Endothelial cell of umbilical vein (primary cell): ENCODE measurements around the gene HAND2.

Experiments
- JUN ChIP-seq: IDR thresholded peaks from 2 replicates; pipeline ENCODE4 v1.6.1; 2011; ENCODE audit warnings: borderline replicate concordance, low read depth; ENCODE audit not compliant: insufficient read length, insufficient read depth
- POLR2A ChIP-seq: IDR thresholded peaks from 2 replicates; pipeline ENCODE4 v1.6.1; 2012; ENCODE audit warnings: low read depth, mild to moderate bottlenecking, control low read depth, low read length
- TF ChIP-seq, protein P1 (sequence below), 2 donors: IDR thresholded peaks; 1 replicate in 1 of 2; 2 replicates in 1 of 2; pipeline ENCODE4 v1.5.1; 2011; ENCODE audit warnings: low read length in 2 of 2, mild to moderate bottlenecking in 2 of 2, moderate library complexity in 2 of 2, control low read depth in 1 of 2, inconsistent platforms in 1 of 2, low read depth in 1 of 2; ENCODE audit not compliant: insufficient read depth in 1 of 2; ENCODE audit errors: extremely low read depth in 1 of 2

DNA sequence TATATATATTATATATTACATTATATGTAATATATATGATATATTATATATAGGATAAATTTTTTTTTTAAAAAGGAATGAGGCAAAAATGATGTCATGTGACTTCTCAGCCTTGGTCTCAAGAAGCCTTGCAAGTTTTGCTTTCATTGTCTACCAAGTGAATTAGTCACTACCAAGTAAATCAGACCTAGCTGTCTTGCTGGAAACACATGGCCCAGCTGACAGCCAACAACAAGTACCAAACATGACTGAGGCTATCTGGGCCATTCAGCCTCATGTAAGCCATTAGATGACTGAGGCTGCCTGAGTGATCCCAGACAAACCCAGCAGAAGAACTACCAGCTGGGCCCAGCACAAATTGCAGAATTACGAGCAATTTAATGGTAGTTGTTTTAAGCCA lies 44.9 kb downstream of the HAND2 start:
- TF ChIP-seq POLR2A (no peak), JUN (no peak)
- TF ChIP-seq, protein P1, sequence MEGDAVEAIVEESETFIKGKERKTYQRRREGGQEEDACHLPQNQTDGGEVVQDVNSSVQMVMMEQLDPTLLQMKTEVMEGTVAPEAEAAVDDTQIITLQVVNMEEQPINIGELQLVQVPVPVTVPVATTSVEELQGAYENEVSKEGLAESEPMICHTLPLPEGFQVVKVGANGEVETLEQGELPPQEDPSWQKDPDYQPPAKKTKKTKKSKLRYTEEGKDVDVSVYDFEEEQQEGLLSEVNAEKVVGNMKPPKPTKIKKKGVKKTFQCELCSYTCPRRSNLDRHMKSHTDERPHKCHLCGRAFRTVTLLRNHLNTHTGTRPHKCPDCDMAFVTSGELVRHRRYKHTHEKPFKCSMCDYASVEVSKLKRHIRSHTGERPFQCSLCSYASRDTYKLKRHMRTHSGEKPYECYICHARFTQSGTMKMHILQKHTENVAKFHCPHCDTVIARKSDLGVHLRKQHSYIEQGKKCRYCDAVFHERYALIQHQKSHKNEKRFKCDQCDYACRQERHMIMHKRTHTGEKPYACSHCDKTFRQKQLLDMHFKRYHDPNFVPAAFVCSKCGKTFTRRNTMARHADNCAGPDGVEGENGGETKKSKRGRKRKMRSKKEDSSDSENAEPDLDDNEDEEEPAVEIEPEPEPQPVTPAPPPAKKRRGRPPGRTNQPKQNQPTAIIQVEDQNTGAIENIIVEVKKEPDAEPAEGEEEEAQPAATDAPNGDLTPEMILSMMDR (IDR thresholded peaks at IDR 0.05; ENCODE audit: extremely low read depth in 1 of 2, insufficient read depth in 1 of 2, low read depth in 1 of 2, low read length in 2 of 2): no peak
